ENCODE results near the gene SEPTIN1. TPM values are rescaled to one million over a fixed set of nuclear protein-coding genes. Genes with fewer than 3 reads are reported as not detected.
"Not testable (repeated sequence)": the region's sequence is repeated elsewhere in the genome, so short reads cannot be mapped to it uniquely, and the experiment has no call there.

Gene SEPTIN1
- total RNA-seq, 1 donor from 2014 or later, result 2.9 TPM

DNA sequence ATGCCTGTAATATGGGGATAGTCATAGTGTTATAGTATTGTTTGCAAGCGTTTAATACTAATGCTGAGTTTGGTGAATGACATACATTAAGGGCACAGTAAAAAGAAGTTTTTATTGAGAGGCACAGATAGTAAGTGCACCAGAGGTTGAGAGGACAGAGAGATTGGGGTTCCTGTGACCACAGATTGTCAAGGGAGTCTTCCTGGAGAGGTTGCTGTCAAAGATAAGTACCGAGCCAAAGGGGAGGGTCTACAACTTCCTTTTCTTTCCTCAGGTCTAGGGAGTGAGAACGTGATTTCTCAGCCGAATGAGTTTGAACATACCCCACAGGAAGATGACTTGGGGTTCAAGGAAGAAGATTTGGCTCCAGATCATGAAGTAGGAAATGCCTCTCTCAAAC, 14.7 kb upstream of the SEPTIN1 start:
- Mint-ChIP-seq H3K27ac (ENCODE audit: unreplicated experiment) (peak overlapping the region; percentile 81), H3K4me1 (ENCODE audit: low read depth, unreplicated experiment) (peaks cover 30% of the 10 kb centered on the region)
- no peak for DNase-seq

DNA sequence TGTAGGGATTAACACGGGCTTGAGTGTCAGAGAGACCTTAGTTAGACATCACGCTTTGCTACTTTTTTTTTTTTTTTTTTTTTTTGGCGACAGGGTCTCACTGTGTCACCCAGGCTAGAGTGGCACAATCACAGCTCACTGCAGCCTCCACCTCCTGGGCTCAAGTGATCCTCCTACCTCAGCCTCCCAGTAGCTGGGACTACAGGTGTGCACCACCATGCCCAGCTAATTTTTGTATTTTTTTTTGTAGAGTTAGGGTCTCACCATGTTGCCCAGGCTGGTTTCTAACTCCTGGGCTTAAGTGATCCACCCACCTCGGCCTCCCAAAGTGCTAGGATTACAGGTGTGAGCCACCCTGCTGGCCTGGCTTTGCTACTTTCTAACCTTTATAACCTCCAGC, 14.3 kb upstream of the SEPTIN1 start:
- H3K9me3 Mint-ChIP-seq (ENCODE audit: unreplicated experiment), result peaks cover 26% of the 10 kb centered on the region
- peak overlapping the region; percentile 93 for H3K4me3 Mint-ChIP-seq (ENCODE audit: unreplicated experiment)
- not testable (repeated sequence) for H3K36me3 Mint-ChIP-seq (ENCODE audit: unreplicated experiment); DNase-seq
- H3K4me1 Mint-ChIP-seq (ENCODE audit: low read depth, unreplicated experiment), result peaks cover 30% of the 10 kb centered on the region
- peak overlapping the region; percentile 98 for H3K27ac Mint-ChIP-seq (ENCODE audit: unreplicated experiment)
- H3K27me3 Mint-ChIP-seq (ENCODE audit: unreplicated experiment), result peaks cover 22% of the 10 kb centered on the region

More for the DNA sequence above, 14.7 kb upstream of the SEPTIN1 start:
- TF ChIP-seq, protein P1, sequence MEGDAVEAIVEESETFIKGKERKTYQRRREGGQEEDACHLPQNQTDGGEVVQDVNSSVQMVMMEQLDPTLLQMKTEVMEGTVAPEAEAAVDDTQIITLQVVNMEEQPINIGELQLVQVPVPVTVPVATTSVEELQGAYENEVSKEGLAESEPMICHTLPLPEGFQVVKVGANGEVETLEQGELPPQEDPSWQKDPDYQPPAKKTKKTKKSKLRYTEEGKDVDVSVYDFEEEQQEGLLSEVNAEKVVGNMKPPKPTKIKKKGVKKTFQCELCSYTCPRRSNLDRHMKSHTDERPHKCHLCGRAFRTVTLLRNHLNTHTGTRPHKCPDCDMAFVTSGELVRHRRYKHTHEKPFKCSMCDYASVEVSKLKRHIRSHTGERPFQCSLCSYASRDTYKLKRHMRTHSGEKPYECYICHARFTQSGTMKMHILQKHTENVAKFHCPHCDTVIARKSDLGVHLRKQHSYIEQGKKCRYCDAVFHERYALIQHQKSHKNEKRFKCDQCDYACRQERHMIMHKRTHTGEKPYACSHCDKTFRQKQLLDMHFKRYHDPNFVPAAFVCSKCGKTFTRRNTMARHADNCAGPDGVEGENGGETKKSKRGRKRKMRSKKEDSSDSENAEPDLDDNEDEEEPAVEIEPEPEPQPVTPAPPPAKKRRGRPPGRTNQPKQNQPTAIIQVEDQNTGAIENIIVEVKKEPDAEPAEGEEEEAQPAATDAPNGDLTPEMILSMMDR (IDR thresholded peaks at IDR 0.05; ENCODE audit: partially characterized antibody, unreplicated experiment), result no peak
- Mint-ChIP-seq H3K4me3 (ENCODE audit: unreplicated experiment) (peak overlapping the region; percentile 93), H3K36me3 (ENCODE audit: unreplicated experiment) (peaks cover 5% of the 10 kb centered on the region), H3K9me3 (ENCODE audit: unreplicated experiment) (peaks cover 28% of the 10 kb centered on the region), H3K27me3 (ENCODE audit: unreplicated experiment) (peaks cover 24% of the 10 kb centered on the region)

DNA sequence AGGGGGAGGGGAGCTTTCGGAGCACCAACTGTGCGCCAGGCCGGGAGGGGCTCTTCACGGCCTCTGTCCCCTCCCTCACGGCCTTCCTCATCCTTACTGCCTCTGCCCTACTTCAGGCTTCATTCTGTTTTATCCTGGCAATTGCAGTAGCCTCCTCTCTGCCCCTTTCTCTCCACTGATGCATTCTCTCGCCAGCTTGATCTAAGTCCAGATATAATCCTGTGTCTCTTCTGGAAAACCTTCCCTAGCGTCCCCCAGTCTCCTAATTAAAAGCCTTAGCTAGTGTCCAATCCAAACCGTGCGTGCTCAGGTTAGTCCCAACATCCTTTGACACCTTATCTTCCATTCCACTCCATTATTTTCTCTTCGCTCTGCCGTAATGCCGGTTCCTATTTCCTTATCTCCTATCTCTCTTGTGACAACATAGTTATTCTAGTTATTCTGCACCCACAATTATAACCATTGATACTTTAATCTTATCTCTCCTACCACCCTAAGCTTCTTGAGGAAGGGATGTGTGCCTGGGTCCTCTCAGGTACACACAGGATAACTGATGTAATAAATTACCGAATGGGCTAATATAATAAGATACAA, 13.7 kb upstream of the SEPTIN1 start:
- DNase-seq, result no peak
- peaks cover 30% of the 10 kb centered on the region for H3K4me1 Mint-ChIP-seq (ENCODE audit: low read depth, unreplicated experiment)
- H3K27me3 Mint-ChIP-seq (ENCODE audit: unreplicated experiment), result peaks cover 19% of the 10 kb centered on the region
- H3K36me3 Mint-ChIP-seq (ENCODE audit: unreplicated experiment), result peaks cover 5% of the 10 kb centered on the region
- H3K9me3 Mint-ChIP-seq (ENCODE audit: unreplicated experiment), result peaks cover 20% of the 10 kb centered on the region
- TF ChIP-seq, protein P1 (IDR thresholded peaks at IDR 0.05; ENCODE audit: partially characterized antibody, unreplicated experiment), result no peak
- peak overlapping the region; percentile 93 for H3K4me3 Mint-ChIP-seq (ENCODE audit: unreplicated experiment)
- H3K27ac Mint-ChIP-seq (ENCODE audit: unreplicated experiment), result peak overlapping the region; percentile 98

DNA sequence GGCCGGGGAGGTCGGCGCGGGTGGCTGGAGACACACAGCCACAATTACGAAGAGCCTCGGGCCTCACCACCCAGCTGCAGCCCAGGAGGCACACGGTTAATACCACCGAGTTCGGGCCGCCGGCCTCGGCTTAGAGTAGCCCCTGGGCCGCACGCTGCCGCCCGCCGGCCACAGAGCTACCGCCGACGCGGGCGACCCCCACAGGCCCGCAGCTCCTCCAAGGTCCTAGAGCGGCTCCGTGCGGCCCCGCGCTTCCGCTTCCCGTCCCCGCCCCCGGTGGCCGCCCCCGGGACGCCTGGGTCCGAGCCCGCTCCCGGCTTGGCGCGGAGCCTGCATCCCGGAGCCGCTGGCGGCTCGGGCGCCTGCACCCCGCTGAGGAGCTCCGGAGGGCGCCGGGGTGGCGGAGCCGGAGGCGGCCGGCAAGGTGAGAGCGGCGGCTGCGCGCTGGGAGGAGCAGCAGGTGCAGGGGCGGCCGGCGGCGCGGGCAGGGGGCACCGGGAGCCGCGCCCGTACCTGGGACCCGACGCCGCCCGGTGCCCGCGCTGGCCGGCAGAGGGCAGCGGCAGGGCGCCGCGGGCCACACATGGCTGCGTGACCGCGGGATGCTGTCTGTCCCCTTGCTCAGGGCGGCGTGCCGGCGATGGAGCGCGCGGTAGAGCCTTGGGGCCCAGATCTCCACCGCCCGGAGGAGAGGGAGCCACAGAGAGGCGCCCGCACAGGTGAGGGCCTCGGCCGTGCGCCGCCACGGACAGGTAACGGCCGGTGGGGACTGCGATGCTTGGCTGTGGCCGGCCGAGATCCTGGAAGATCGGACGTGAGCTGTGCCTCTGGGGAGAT, 13.0 kb upstream of the SEPTIN1 start, which contains the start of gene ZNF48:
TSS of gene ZNF48 (plus strand) at position 266 of the 837 bp plus-strand sequence. CDS start at position 641, 375 bp downstream.
- H3K4me3 Mint-ChIP-seq (ENCODE audit: unreplicated experiment), result peak within 1 kb of the TSS; percentile 99
- H3K4me1 Mint-ChIP-seq (ENCODE audit: low read depth, unreplicated experiment), result peaks cover 30% of the 10 kb centered on the region
- peak within 1 kb of the TSS; percentile 100 for H3K27ac Mint-ChIP-seq (ENCODE audit: unreplicated experiment)
- peak; percentile 87 for DNase-seq
- TF ChIP-seq, protein P1 (IDR thresholded peaks at IDR 0.05; ENCODE audit: partially characterized antibody, unreplicated experiment), result peak; percentile 18
- peaks cover 5% of the 10 kb centered on the region for H3K36me3 Mint-ChIP-seq (ENCODE audit: unreplicated experiment)
- H3K27me3 Mint-ChIP-seq (ENCODE audit: unreplicated experiment), result peaks cover 19% of the 10 kb centered on the region
- H3K9me3 Mint-ChIP-seq (ENCODE audit: unreplicated experiment), result peaks cover 17% of the 10 kb centered on the region

DNA sequence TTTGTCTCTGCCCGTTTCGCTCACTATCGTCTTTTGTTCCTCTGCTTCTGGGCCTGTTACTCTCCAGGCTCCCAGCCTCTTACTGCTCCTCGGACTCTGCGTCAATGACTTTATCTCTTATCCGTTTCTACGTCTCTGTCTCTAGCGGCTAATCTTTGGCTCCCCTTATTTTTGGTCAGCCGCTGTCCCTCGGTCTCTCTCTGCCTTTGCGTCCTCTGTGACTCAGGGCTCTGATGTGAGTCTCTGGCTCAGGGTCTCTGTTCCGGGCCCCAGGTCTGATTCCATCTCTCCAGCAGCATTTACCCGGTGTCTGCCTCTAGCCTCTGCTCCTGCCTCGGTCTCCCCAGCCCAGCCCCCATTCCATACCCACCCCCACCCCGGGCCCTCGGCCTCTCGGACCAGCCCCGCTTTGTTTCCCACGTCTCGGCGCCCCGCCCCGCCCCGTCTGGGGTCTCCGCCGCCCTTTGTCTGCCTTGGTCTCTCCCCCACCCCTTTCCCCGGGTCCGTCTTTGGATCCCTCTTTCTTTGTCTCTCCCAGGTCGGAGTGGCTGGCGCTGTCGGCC, 12.3 kb upstream of the SEPTIN1 start:
- peak overlapping the region; percentile 100 for H3K27ac Mint-ChIP-seq (ENCODE audit: unreplicated experiment)
- peaks cover 26% of the 10 kb centered on the region for H3K4me1 Mint-ChIP-seq (ENCODE audit: low read depth, unreplicated experiment)
- peaks cover 13% of the 10 kb centered on the region for H3K9me3 Mint-ChIP-seq (ENCODE audit: unreplicated experiment)
- no peak for DNase-seq
- peaks cover 19% of the 10 kb centered on the region for H3K27me3 Mint-ChIP-seq (ENCODE audit: unreplicated experiment)
- TF ChIP-seq, protein P1 (IDR thresholded peaks at IDR 0.05; ENCODE audit: partially characterized antibody, unreplicated experiment), result no peak
- peaks cover 5% of the 10 kb centered on the region for H3K36me3 Mint-ChIP-seq (ENCODE audit: unreplicated experiment)
- peak overlapping the region; percentile 99 for H3K4me3 Mint-ChIP-seq (ENCODE audit: unreplicated experiment)

All from glutamatergic neuron (in vitro differentiated cells).